Measurements from ENCODE around the gene ZNF408.

Gene ZNF408

GRCh38 chr11:46676436-46677158, 24.2 kb upstream of the ZNF408 start:
- DNase-seq (ENCODE audit: low read depth in 2 of 2), result no peak

- no peak for DNase-seq (ENCODE audit: low read depth in 2 of 2)
These were observed 23.7 kb upstream of the ZNF408 start for GRCh38 chr11:46677169-46677568.

- DNase-seq (ENCODE audit: low read depth in 2 of 2), result no peak
These were observed 22.7 kb upstream of the ZNF408 start for GRCh38 chr11:46677991-46678740.

GRCh38 chr11:46678741-46679130, 22.1 kb upstream of the ZNF408 start:
- DNase-seq (ENCODE audit: low read depth in 2 of 2), result no peak

GRCh38 chr11:46679241-46680163, 21.3 kb upstream of the ZNF408 start:
- no peak for DNase-seq (ENCODE audit: low read depth in 2 of 2)

GRCh38 chr11:46680164-46680760, 20.6 kb upstream of the ZNF408 start:
- DNase-seq (ENCODE audit: low read depth in 2 of 2), result no peak

GRCh38 chr11:46680815-46681214, 20.0 kb upstream of the ZNF408 start:
- DNase-seq (ENCODE audit: low read depth in 2 of 2), result no peak

- DNase-seq (ENCODE audit: low read depth in 2 of 2), result no peak
These were observed 19.0 kb upstream of the ZNF408 start for GRCh38 chr11:46681814-46682213.

GRCh38 chr11:46682773-46683752, 17.8 kb upstream of the ZNF408 start:
- DNase-seq (ENCODE audit: low read depth in 2 of 2), result no peak

- DNase-seq (ENCODE audit: low read depth in 2 of 2), result no peak
These were observed 16.5 kb upstream of the ZNF408 start for GRCh38 chr11:46684367-46684766.

- no peak for DNase-seq (ENCODE audit: low read depth in 2 of 2)
These were observed 13.7 kb upstream of the ZNF408 start for GRCh38 chr11:46686886-46687795.

GRCh38 chr11:46690702-46691101, 10.1 kb upstream of the ZNF408 start:
- no peak for DNase-seq (ENCODE audit: low read depth in 2 of 2)

GRCh38 chr11:46692450-46692849, 8.4 kb upstream of the ZNF408 start:
- no peak for DNase-seq (ENCODE audit: low read depth in 2 of 2)

GRCh38 chr11:46693597-46694012, 7.2 kb upstream of the ZNF408 start:
- DNase-seq (ENCODE audit: low read depth in 2 of 2), result no peak

GRCh38 chr11:46694072-46694471, 6.8 kb upstream of the ZNF408 start:
- no peak for DNase-seq (ENCODE audit: low read depth in 2 of 2)

GRCh38 chr11:46694607-46695006, 6.2 kb upstream of the ZNF408 start:
- DNase-seq (ENCODE audit: low read depth in 2 of 2), result no peak

GRCh38 chr11:46695345-46696211, 5.3 kb upstream of the ZNF408 start:
- no peak for DNase-seq (ENCODE audit: low read depth in 2 of 2)

GRCh38 chr11:46696212-46696558, 4.6 kb upstream of the ZNF408 start:
- DNase-seq (ENCODE audit: low read depth in 2 of 2), result no peak

GRCh38 chr11:46697303-46697702, 3.5 kb upstream of the ZNF408 start:
- DNase-seq (ENCODE audit: low read depth in 2 of 2), result no peak
